Activated T-cell treated with anti-CD3 and anti-CD28 coated beads, Interleukin-2, amount 50 U/mL, for 48 hours (primary cell): ENCODE measurements around the gene ADAR.

Experiments used
- DNase-seq, 2 experiments: peaks; one replicate each; pipeline ENCODE4 v3.0.0-alpha.2; 2020

ADAR gene

DNA sequence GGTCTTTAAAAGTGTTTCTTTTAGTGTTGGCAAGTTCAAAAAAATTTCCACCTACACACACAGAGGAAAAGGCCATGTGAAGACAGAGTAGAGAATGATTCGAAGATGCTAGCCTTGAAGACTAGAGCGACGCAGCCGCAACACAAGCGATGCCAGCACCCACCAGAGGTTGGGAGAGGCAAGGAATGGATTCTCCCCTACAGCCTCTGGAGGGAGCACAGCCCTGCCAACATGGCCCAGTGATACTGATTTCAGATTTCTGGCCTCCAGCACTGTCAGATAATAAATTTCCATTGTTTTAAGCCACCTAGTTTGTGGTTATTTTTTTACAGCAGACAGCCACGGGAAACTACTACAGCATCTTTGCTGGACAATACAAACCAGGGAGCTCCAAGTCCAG is 6.9 kb upstream of the ADAR start:
- no peak for DNase-seq

- DNase-seq, result no peak
Observed at GRCh38 chr1:154614247-154614646, 6.3 kb upstream of the ADAR start.

DNA sequence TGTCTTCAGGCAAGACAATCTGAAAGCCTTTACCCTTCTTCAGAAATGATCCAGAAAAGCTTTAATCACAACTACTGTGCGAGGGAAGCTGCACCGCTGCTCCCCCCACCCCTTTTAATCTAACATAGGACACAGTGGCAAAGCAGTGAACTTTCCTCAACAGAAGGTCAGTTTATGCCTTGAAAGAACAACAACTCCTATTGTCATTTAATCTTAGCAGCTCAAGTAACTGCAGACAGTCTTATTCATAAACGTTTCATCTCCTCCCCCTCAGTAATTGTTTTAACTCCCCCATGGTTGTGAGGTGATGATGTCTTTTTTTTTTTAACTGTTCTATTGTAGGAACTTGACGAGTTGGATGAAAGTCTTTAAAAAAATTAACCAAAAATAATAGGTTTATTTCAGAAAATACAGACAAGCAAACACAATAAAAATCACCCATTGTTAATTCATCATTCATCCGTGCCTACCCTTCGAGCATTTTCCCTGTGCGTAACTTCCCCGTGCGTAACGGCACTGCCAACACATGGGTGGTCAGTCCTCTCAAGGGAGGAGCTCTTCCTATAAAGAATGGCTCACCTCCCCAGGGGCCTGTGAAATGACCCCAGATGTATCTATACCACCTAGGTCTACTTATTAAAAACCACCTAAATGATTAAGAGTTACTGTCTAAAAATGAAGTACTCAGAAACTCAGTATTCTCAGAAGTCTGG is 3.3 kb upstream of the ADAR start:
- DNase-seq, result no peak

GRCh38 chr1:154609398-154610380 is 1.7 kb upstream of the ADAR start:
- peak; percentile 68 to 70 for DNase-seq

DNA sequence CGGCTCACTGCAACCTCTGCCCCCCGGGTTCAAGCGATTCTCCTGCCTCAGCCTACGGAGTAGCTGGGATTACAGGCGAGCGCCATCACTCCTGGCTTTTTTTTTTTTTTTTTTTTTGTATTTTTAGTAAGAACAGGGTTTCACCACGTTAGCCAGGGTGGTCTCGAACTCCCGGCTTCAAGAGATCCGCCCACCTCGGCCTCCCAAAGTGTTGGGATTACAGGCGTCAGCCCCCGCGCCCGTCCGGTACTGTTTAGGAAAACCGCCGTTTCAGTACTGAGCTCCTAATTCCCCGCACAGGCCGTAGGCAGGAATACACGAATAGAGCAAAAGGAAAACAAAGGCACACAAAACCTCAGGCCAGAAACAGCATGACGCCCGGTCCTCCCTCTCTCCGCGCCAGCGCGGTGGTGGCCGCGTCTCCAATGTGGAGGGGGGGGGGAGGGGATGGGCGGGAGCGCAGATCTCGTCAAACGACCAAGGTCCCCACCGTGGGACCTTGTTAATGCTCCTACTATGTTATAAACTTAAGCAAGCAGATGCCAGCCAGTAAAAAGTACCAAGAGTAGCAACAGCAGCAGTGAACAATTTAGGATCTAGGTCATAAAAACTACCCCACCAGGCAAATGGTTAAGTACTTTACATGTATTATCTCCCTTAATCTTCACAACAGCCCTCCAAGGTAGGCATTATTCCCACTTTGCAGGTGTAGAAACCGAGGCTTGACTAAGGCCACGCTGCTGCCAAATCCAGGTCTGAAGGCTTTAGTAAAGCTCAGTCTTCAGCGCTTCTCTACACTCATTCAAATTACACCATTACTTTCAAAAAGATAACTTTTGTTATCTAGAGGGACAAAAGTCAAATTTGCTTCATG is 648 bp upstream of the ADAR start:
- DNase-seq, result peak; percentile 65 to 66

- peak in 1 of 2 experiments; percentile 17 for DNase-seq
Observed at GRCh38 chr1:154607106-154607608, 829 bp downstream of the ADAR start.

- DNase-seq, result peak in 1 of 2 experiments; percentile 14
Observed at GRCh38 chr1:154605534-154605933, 2.5 kb downstream of the ADAR start.

DNA sequence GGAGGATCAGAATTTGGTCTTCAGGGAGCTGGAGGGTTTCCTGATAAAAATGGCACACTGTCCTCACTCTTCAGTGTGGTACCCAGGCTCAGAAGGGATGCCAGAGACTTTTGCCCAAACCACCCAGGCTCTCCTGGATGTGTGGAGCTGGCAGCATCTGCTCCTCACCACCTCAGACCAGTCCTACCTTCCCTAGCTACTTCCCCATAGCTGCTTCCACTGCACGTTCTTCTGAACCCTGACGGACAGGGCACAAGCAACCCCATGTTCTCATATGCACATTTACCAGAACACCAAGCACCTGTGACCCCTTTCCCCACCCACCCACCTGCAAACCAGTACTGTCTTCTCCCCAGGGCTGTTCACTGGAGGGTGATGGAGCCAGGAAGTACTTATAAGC is 4.7 kb downstream of the ADAR start:
- no peak for DNase-seq

- DNase-seq, result no peak
Observed at GRCh38 chr1:154599658-154600057, 8.3 kb downstream of the ADAR start.

DNA sequence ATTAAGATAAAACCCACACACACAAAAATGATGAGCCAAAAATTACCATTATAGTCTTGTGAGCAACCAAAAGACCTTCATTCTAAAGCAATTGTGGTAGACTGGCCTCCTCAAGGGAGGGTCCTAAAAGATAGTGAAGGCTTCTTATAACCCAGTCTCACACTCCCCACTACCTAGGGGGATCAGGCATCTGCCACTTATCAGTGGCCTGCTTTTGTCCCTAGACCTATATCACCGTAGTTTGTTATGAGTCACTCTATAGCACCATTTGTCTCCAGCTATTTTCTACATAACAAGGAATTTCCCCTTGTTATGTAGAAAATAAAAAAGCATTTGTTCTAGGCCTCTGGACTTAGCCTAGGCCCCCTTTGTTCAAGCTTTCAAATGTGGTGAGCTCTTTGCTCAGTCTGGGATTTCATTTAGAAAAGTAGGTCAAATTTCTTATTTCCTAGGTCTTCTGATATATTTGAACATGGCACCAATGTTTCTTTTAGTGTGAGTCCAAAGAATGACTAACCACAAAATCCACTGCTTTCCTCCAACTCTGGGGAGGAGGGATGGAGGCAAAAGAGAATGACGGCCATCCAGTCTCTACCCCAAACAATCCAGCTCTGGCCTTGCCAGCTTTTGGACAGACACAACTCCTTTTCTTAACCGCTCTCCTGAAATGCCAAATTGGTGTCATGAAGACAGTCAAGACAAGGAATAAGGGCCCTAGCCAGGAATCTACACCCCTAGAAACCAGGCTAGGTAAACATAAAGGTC is 8.9 kb downstream of the ADAR start:
- DNase-seq, result no peak

DNA sequence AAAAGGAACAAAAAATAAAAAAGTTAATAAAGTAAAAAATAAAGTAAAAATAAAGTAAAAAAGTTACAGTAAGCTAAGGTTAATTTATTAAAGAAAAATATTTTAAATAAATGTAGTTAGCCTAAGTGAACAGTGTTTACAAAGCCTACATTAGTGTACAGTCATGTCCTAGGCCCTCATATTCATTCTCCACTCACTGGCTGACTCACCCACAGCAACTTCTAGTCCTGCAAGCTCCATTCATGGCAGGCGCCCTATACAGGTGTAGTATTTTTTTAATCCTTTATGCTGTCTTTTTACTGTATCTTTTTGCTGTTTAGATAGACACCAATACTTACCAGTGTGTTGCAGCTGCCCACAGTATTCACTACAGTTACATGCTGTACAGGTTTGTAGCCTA is 12.4 kb downstream of the ADAR start:
- no peak for DNase-seq

DNA sequence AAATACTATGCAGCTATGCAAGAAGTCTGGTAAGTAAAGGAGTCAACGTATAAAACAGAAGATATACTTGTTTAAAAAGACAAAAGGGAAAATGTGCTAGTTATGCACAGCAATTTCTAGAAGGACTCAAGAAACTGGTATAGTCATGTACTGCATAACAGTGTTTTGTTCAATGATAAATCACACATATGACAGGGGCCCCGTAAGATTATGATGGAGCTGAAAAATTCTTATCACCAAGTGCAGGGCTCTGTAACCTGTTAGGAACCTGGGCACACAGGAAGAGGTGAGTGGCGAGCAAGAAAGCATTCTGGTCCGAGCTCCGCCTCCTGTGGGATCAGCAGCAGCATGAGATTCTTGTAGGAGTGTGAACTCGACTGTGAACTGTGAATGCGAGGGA is 13.2 kb downstream of the ADAR start:
- DNase-seq, result no peak

GRCh38 chr1:154593390-154593789 is 14.6 kb downstream of the ADAR start:
- no peak for DNase-seq

DNA sequence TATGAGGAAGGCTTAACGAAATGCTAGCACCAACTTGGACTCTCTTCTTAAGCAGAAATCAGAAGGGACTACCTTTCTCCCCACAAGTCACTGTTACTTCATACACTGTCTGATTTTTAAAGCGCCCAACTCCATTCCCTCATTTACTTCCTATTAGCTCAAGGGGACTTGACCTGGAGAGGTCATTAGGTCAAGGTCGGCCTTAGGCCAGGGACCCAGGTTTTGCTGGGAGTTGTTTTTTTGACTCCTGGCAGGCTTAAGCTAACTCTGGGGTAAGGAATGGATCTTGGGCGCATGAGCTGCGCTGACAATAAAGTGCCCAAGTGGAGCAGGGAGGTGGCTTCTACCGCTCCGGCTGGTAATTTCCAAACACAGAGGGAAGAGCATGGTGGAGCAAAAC is 16.8 kb downstream of the ADAR start:
- DNase-seq, result no peak

GRCh38 chr1:154590756-154591155 is 17.2 kb downstream of the ADAR start:
- no peak for DNase-seq

- DNase-seq, result no peak
Observed at GRCh38 chr1:154589780-154590179, 18.2 kb downstream of the ADAR start.

DNA sequence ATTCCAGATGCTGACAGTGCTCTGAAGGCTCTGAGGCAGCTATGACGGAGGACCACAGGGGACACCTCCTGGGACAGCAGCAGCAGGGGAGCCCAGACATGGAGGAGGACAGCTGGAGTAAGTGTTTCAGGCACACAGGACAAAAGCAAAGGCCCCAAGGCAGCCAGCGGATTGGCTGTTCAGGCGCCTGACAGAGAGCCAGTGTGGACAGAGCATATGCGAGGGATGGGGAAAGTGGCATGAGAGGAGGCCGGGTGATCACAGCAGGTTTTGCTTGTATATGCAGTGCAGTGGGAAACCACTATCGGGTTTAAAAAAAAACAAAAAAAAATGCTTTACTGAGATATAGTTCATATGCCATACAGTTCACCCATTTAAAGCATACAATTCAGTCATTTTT is 21.3 kb downstream of the ADAR start:
- no peak for DNase-seq

- no peak for DNase-seq
Observed at GRCh38 chr1:154586231-154586630, 21.8 kb downstream of the ADAR start.

DNA sequence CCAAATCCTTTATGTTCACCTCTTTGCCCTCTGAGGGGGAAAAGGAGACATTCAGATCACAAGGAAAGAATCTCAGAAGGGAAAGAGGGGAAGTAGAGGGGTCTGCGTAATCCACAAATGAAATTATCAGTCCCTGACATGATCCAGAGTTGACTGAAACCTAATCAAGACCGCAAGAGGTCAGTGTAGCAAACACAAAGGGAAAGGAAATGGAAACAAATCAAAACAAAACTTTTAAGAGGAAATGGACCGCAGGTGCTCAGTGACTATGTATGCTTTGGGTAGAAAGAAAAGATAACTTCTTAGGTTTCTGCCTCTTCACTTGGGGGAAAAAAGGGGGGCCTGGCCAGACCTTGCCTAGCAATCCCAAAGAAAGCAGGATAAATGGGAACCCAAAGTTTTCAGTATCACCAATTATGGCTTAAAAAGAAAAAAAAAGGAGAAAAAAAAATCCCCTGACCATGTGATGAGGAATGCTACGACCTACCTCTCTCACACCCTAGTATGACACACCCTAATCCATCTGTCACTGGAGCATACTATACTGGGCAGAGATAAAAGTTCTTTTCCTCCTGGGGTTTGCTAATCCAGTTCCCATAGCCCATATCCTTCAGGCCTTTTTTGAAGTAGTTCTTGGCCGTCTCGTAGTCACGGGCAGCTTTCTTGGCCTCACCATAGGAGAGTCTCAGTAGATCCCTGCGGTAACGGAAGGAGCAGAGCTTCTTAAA is 23.6 kb downstream of the ADAR start:
- DNase-seq, result no peak

GRCh38 chr1:154583773-154584172 is 24.2 kb downstream of the ADAR start:
- DNase-seq, result no peak

GRCh38 chr1:154582885-154583284 is 25.1 kb downstream of the ADAR start:
- no peak for DNase-seq
